ENCODE measurements around the gene RUBCN. TPM values are rescaled to one million over a fixed set of nuclear protein-coding genes. Genes with fewer than 3 reads are reported as not detected.
A peak's percentile ranks its signal among the peaks of the same experiment; 100 is the strongest.
"Not testable (repeated sequence)": the region's sequence is repeated elsewhere in the genome, so short reads cannot be mapped to it uniquely, and the experiment has no call there.

RUBCN gene
- total and polyA plus RNA-seq, 10 of the 15 experiments (the other 5 are each of a cell fraction or from before 2014, with no cell fraction given): 15.5 to 79.9 (median 40.4) TPM

GRCh38 chr3:197631989-197632388, 104.7 kb downstream of the RUBCN start:
- H3K9ac ChIP-seq (ENCODE audit: control insufficient read depth, insufficient read depth, low read length); ATAC-seq; BruUV-seq (replicated peaks); H3K36me3 ChIP-seq (ENCODE audit: control insufficient read depth in 2 of 2, insufficient read depth in 2 of 2, low read length in 1 of 2); intact Hi-C loops (cut with micrococcal nuclease; ENCODE audit: unreplicated experiment); H3K9me3 ChIP-seq (replicated peaks; ENCODE audit: control insufficient read depth, insufficient read depth, low read length); H3K4me3 ChIP-seq; H3K27me3 ChIP-seq (replicated peaks in 1 of 2; ENCODE audit: control insufficient read depth in 2 of 2, insufficient read depth in 2 of 2, low read length in 1 of 2); in situ Hi-C loops (cut with MboI); FAIRE-seq; SMC1A ChIA-PET (ENCODE audit: uncharacterized antibody, unreplicated experiment); H3K4me2 ChIP-seq (ENCODE audit: control insufficient read depth, insufficient read depth); POLR2A ChIA-PET; H2AFZ ChIP-seq (ENCODE audit: control insufficient read depth, low read depth, low read length); H3K4me1 ChIP-seq (ENCODE audit: control insufficient read depth, insufficient read depth, low read length); H3K27ac ChIP-seq (ENCODE audit: control insufficient read depth, insufficient read depth); DNase-seq (ENCODE audit: low read depth, low spot score); H4K20me1 ChIP-seq (ENCODE audit: control insufficient read depth, insufficient read depth); H3K79me2 ChIP-seq (ENCODE audit: control insufficient read depth, insufficient read depth, low read length); RAD21 ChIA-PET (ENCODE audit: unreplicated experiment): not testable (repeated sequence)
- WGBS (ENCODE audit: insufficient coverage, insufficient replicate concordance, low lambda C conversion rate, missing lambda C conversion rate): 0% methylated on average over 8 of the region's 11 CpGs
- CTCF ChIA-PET: interaction anchor here (1.0 to 1.3 kb wide), 3 partner anchors 20 to 37 kb away, joined by 3 to 5 read pairs (median 3); no protein-coding TSS in a partner anchor
- peak; percentile 5 to 27 (median 12); a peak in 2 of 6 replicates for TF ChIP-seq CTCF (IDR thresholded peaks at IDR 0.05 in 2 of 3, conservative IDR thresholded peaks at IDR 0.05 in 1 of 3; ENCODE audit: control insufficient read depth in 2 of 3, extremely low read depth in 1 of 3, insufficient read depth in 1 of 3, low read depth in 3 of 3, low read length in 3 of 3)

GRCh38 chr3:197630766-197631165, 105.9 kb downstream of the RUBCN start:
- DNase-seq (ENCODE audit: low read depth, low spot score); H3K4me2 ChIP-seq (ENCODE audit: control insufficient read depth, insufficient read depth); H3K27ac ChIP-seq (ENCODE audit: control insufficient read depth, insufficient read depth); H4K20me1 ChIP-seq (ENCODE audit: control insufficient read depth, insufficient read depth); BruUV-seq (replicated peaks); intact Hi-C loops (cut with micrococcal nuclease; ENCODE audit: unreplicated experiment); RAD21 ChIA-PET (ENCODE audit: unreplicated experiment); H3K36me3 ChIP-seq (ENCODE audit: control insufficient read depth in 2 of 2, insufficient read depth in 2 of 2, low read length in 1 of 2); H3K4me3 ChIP-seq; ATAC-seq; H2AFZ ChIP-seq (ENCODE audit: control insufficient read depth, low read depth, low read length); FAIRE-seq; H3K4me1 ChIP-seq (ENCODE audit: control insufficient read depth, insufficient read depth, low read length); H3K9ac ChIP-seq (ENCODE audit: control insufficient read depth, insufficient read depth, low read length); H3K9me3 ChIP-seq (replicated peaks; ENCODE audit: control insufficient read depth, insufficient read depth, low read length); POLR2A ChIA-PET; H3K27me3 ChIP-seq (replicated peaks in 1 of 2; ENCODE audit: control insufficient read depth in 2 of 2, insufficient read depth in 2 of 2, low read length in 1 of 2); H3K79me2 ChIP-seq (ENCODE audit: control insufficient read depth, insufficient read depth, low read length); CTCF ChIA-PET; in situ Hi-C loops (cut with MboI): not testable (repeated sequence)
- WGBS (ENCODE audit: insufficient coverage, insufficient replicate concordance, low lambda C conversion rate, missing lambda C conversion rate): 82% methylated on average over 12 of the region's 12 CpGs
- SMC1A ChIA-PET (ENCODE audit: uncharacterized antibody, unreplicated experiment): interaction anchor here (0.9 kb wide), 1 partner anchor 32 kb away, joined by 3 read pairs; no protein-coding TSS in a partner anchor

GRCh38 chr3:197629286-197629685, 107.4 kb downstream of the RUBCN start:
- intact Hi-C loops (cut with micrococcal nuclease; ENCODE audit: unreplicated experiment); H3K27ac ChIP-seq (ENCODE audit: control insufficient read depth, insufficient read depth); ATAC-seq; POLR2A ChIA-PET; H3K4me1 ChIP-seq (ENCODE audit: control insufficient read depth, insufficient read depth, low read length); H3K4me2 ChIP-seq (ENCODE audit: control insufficient read depth, insufficient read depth); CTCF ChIA-PET; FAIRE-seq; DNase-seq (ENCODE audit: low read depth, low spot score); H4K20me1 ChIP-seq (ENCODE audit: control insufficient read depth, insufficient read depth); H3K79me2 ChIP-seq (ENCODE audit: control insufficient read depth, insufficient read depth, low read length); in situ Hi-C loops (cut with MboI); H2AFZ ChIP-seq (ENCODE audit: control insufficient read depth, low read depth, low read length); BruUV-seq (replicated peaks); H3K36me3 ChIP-seq (ENCODE audit: control insufficient read depth in 2 of 2, insufficient read depth in 2 of 2, low read length in 1 of 2); SMC1A ChIA-PET (ENCODE audit: uncharacterized antibody, unreplicated experiment); H3K4me3 ChIP-seq; H3K9me3 ChIP-seq (replicated peaks; ENCODE audit: control insufficient read depth, insufficient read depth, low read length); H3K27me3 ChIP-seq (replicated peaks in 1 of 2; ENCODE audit: control insufficient read depth in 2 of 2, insufficient read depth in 2 of 2, low read length in 1 of 2); H3K9ac ChIP-seq (ENCODE audit: control insufficient read depth, insufficient read depth, low read length); RAD21 ChIA-PET (ENCODE audit: unreplicated experiment): not testable (repeated sequence)
- 83% methylated on average over 1 of the region's 14 CpGs for WGBS (ENCODE audit: insufficient coverage, insufficient replicate concordance, low lambda C conversion rate, missing lambda C conversion rate)

Data from GM12878 (cell line).